ENCODE data around the gene AGAP1.

DNA sequence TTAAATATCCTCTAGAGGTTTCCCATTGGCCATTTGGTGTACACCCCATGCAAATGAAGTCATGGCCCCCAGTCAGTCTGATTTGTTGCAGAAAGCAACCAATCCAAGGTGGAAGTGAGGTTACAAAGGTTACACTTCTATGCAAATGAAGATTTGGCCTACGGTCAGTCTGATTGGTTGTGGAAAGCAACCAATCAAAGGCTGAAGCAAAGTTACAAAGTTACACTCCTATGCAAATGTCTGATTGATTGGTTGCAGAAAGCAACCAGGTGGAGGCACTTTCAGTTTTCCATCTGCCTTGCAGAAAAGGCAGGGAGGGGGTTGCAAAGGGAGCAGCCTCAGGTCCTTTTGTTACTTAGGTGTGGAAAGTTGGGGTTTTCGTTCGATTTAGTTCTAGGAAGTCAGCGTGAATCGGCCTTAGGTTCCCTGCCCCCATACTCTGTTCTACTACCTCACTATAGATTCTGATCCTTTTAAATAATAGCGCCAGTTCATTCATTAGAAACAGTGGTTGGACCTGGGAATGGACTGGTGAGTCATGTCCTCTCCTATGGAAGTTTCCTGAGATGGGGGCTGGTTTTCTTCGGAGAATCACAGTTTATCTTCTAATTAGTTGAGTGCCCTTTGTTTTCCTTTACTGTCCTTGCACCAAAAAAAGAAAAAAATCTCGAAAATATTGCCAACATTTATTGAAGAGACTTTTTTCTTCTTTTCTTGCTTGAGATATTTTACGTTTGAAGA, 279.5 kb downstream of the AGAP1 start:
- no peak for TF ChIP-seq CTCF (IDR thresholded peaks at IDR 0.05)
- no peak for TF ChIP-seq POLR2A (IDR thresholded peaks at IDR 0.05)
- no peak for TF ChIP-seq POLR2AphosphoS5 (IDR thresholded peaks at IDR 0.05; ENCODE audit: insufficient read depth in 1 of 2, low read depth in 1 of 2)

Measured in vagina (tissue), 2 donors.